ENCODE results near the gene COPS3.

The COPS3 gene

GRCh38 chr17:17280613-17281549 lies at the start of gene COPS3:
Gene COPS3 (minus strand): TSS chr17:17281246. CDS start chr17:17281186, 60 bp downstream.
- peak; percentile 98 for DNase-seq (ENCODE audit: low spot score)

GRCh38 chr17:17328251-17328650 lies 47.2 kb upstream of the COPS3 start:
- peak; percentile 2 for DNase-seq (ENCODE audit: low spot score)

- DNase-seq (ENCODE audit: low spot score): peak; percentile 14
Measured at GRCh38 chr17:17326275-17326875, 45.3 kb upstream of the COPS3 start.

- DNase-seq (ENCODE audit: low spot score): peak; percentile 1
Measured at GRCh38 chr17:17325816-17326215, 44.8 kb upstream of the COPS3 start.

GRCh38 chr17:17325228-17325627 lies 44.2 kb upstream of the COPS3 start:
- no peak for DNase-seq (ENCODE audit: low spot score)

GRCh38 chr17:17324616-17325015 lies 43.6 kb upstream of the COPS3 start:
- DNase-seq (ENCODE audit: low spot score): no peak

- DNase-seq (ENCODE audit: low spot score): peak; percentile 5
Measured at GRCh38 chr17:17322516-17323510, 41.8 kb upstream of the COPS3 start.

- DNase-seq (ENCODE audit: low spot score): peak; percentile 1
Measured at GRCh38 chr17:17321356-17322025, 40.4 kb upstream of the COPS3 start.

GRCh38 chr17:17320911-17321220 lies 39.8 kb upstream of the COPS3 start:
- DNase-seq (ENCODE audit: low spot score): peak; percentile 2

- peak; percentile 5 for DNase-seq (ENCODE audit: low spot score)
Measured at GRCh38 chr17:17320188-17320910, 39.3 kb upstream of the COPS3 start.

GRCh38 chr17:17315142-17315821 lies 34.2 kb upstream of the COPS3 start:
- peak; percentile 7 for DNase-seq (ENCODE audit: low spot score)

- DNase-seq (ENCODE audit: low spot score): peak; percentile 2
Measured at GRCh38 chr17:17314501-17315071, 33.5 kb upstream of the COPS3 start.

- DNase-seq (ENCODE audit: low spot score): peak; percentile 83
Measured at GRCh38 chr17:17313350-17313991, 32.4 kb upstream of the COPS3 start.

- no peak for DNase-seq (ENCODE audit: low spot score)
Measured at GRCh38 chr17:17309356-17309755, 28.3 kb upstream of the COPS3 start.

GRCh38 chr17:17305281-17305801 lies 24.3 kb upstream of the COPS3 start:
- DNase-seq (ENCODE audit: low spot score): no peak

- DNase-seq (ENCODE audit: low spot score): no peak
Measured at GRCh38 chr17:17304521-17304985, 23.5 kb upstream of the COPS3 start.

GRCh38 chr17:17303847-17304490 lies 22.9 kb upstream of the COPS3 start:
- no peak for DNase-seq (ENCODE audit: low spot score)

- DNase-seq (ENCODE audit: low spot score): peak; percentile 93
Measured at GRCh38 chr17:17303010-17303846, 22.2 kb upstream of the COPS3 start, which contains the start of gene NT5M. Gene NT5M (plus strand): TSS chr17:17303373. CDS start chr17:17303551, 178 bp downstream.

Measured in iPS-NIHi11 (cell line).